Thyroid gland (tissue), 4 donors: Measurements from ENCODE around the gene PTPRR.

Experiments
- CTCF ChIP-seq, 6 experiments: fragments of 200-600 bp in 3 of 6; fragments of 450-650 bp in 3 of 6; sonication (generic) in 3 of 6; IDR thresholded peaks; one replicate each; pipeline ENCODE4 v1.5.1; 2016 to 2019; ENCODE audit warnings: antibody characterized with exemption in 6 of 6, mild to moderate bottlenecking in 2 of 6, inconsistent platforms in 1 of 6, moderate library complexity in 1 of 6
- POLR2A ChIP-seq, 2 donors: fragments of 450-650 bp; IDR thresholded peaks; one replicate each; pipeline ENCODE4 v1.6.1; 2017; ENCODE audit warnings: antibody characterized with exemption in 2 of 2, mild to moderate bottlenecking in 2 of 2, moderate library complexity in 1 of 2

GRCh38 chr12:70695361-70696023 lies 225.0 kb downstream of the PTPRR start:
- TF ChIP-seq CTCF (IDR thresholded peaks at IDR 0.05) (no peak), POLR2A (IDR thresholded peaks at IDR 0.05) (no peak)
